Measurements from ENCODE around the gene MFSD6L.
"Not testable (repeated sequence)": the region's sequence is repeated elsewhere in the genome, so short reads cannot be mapped to it uniquely, and the experiment has no call there.

The MFSD6L gene

DNA sequence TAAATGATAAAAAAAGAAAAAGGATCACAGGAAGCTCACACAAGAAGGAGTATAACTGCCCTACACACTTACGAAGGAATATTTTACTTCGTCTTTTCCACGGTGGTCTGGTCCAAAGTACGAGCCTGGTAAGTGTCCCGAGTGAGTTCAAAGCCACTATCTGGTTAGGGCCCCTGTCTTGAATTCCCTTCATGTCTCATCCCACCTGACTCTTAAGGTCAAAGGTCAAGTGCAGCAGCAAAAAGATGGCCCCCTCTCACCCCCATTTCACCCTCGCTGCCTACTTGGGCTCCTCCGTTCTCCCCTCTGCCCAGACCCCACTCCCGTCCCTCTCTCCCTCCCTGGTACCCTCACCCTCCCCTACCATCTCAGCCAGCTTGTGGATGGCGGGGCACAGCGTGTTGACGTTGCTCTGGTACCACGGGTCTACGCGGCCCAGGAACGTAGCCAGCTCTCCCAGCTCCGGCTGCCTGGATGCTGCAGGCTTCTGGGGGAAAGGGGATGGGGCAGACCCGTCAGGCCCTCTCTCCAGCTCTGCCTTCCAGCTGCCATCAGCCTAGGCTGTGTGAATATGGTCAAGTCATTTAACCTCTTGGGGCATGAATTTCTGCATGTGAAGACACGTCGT, 27.8 kb upstream of the MFSD6L start:
- DNase-seq (ENCODE audit: low read depth): no peak

- DNase-seq (ENCODE audit: low read depth): no peak
Observed at GRCh38 chr17:8825802-8826201, 26.6 kb upstream of the MFSD6L start.

- no peak for DNase-seq (ENCODE audit: low read depth)
Observed at GRCh38 chr17:8823279-8823678, 24.1 kb upstream of the MFSD6L start.

- DNase-seq (ENCODE audit: low read depth): no peak
Observed at GRCh38 chr17:8822401-8823035, 23.4 kb upstream of the MFSD6L start.

DNA sequence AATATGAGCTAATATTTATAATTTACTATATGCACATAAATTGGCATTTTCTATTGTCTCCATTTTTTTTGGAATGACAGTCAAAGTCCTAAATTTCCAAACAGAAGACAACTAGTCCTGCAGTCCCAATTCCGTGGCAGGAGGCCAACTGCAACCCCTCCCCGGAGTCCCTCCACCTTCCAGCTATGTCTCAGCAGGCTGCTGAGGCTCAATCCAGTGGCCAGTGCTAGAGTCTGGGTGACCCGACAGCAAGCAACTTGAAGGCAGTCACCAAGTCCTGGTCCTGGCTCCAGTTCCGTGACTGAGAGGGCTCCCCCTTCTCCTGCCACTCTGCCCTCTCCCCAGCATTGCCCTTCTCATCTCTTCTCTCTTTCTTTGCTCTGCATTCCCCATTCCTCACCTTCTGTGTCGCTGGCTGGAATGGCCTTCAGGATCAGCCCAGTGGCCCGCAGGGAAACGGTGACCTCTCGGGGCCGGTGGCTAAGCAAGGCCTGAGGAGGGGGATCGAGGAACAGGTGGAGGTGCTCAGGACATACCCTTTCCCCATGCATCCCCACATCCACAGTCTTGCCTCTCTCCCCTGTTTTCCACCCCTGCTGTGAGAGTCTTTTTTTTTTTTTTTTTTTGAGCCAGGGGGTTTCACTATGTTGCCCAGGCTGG, 22.4 kb upstream of the MFSD6L start:
- DNase-seq (ENCODE audit: low read depth): no peak

- no peak for DNase-seq (ENCODE audit: low read depth)
Observed at GRCh38 chr17:8820311-8821010, 21.3 kb upstream of the MFSD6L start.

GRCh38 chr17:8818654-8819330, 19.6 kb upstream of the MFSD6L start:
- no peak for DNase-seq (ENCODE audit: low read depth)

DNA sequence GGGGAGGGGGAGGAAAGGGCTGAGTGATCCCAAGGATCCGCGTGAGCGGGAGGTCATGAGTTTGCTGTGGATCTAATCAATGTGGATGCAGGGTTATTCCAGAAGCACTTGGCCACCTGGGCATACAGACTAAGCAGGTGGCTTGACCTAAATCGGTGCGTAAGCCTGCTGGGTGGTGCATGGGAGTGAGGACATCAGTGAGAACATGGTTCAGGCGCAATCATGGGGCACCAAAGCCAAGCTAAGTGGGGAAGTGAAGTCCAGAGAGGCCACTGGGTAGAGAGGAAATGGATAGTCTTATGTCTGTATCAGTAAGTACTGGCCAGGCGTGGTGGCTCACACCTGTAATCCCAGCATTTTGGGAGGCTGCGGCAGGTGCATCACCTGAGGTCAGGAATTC, 18.9 kb upstream of the MFSD6L start:
- DNase-seq (ENCODE audit: low read depth): no peak

- DNase-seq (ENCODE audit: low read depth): no peak
Observed at GRCh38 chr17:8806926-8807550, 7.9 kb upstream of the MFSD6L start.

GRCh38 chr17:8806253-8806925, 7.2 kb upstream of the MFSD6L start:
- DNase-seq (ENCODE audit: low read depth): no peak

- not testable (repeated sequence) for DNase-seq (ENCODE audit: low read depth)
Observed at GRCh38 chr17:8805396-8805795, 6.2 kb upstream of the MFSD6L start.

DNA sequence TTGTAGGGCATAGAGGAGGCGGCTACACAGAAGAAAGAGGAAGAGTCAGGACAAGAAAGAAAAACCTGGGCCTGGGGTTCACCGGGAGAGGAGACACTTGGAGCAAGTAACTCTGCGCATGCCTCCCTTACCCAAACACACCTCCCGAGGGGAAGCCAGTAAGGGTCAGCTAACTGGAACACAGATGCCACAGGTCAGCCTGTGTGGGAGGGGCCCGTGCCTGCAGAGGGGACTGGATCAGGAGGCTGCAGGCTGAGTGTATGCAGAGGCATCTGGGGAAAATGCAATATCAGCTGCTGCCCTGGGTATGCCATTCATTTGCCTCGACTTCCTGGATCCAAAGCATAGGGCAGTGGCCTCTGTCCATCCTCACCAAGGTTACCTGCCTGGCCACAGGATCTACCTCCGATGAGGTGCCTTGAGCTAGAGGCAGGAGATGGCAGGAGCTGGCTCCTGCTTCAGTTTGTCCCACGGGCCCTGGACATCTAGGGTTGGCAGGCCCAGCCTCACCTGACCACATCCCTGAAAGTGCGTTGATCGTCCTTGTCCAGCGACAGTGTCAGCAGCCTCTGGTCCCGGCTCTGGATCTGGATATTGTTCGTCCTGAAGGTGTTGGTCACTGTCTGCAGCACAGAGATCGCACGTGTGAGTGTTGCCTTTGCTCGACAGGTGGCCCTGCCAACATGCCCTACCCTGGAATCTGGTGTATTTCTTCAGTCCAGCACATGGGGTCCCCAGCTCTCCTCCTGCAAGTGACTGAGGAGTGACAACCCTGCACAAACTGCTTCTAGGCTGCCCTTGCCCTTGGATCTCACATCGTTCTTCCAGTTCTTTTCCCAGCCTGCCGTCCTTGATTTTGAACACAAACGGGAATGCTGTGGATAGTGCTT, 4.6 kb upstream of the MFSD6L start:
- DNase-seq (ENCODE audit: low read depth): no peak

DNA sequence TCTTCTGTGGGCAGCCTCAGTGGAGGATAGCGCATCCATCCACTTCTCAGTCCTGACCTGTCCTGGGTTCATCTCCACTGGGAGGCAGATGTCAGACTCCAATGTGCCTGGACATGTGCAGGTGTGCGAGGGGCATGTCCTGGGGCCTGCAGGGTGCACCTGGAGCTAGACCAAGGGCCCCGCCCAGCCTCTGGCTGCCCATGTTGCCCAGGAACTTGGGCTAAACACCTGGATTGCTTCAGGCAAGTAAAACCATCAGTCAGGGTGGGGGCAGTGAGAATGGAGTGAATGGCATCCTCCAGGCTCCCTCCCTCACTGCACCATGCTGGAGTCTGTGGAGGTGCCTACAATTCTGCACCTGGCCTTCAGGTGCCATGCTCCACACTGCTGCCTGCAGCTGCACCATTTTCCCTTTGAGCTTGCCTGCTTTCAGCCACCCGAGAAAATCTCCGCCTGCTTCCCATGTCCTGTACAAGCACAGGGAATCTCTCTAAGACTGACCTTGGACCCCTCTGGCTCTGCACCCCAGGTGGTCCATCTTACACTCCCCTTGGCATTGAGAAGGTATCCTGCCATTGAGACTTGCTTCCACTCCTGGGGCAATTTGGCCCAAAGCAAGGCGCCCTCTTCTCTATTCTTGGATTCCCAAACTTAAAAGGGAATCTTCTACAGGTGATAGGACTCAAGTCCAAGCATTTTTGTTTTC, 2.1 kb upstream of the MFSD6L start:
- DNase-seq (ENCODE audit: low read depth): no peak

- no peak for DNase-seq (ENCODE audit: low read depth)
Observed at GRCh38 chr17:8800656-8801055, 1.5 kb upstream of the MFSD6L start.

GRCh38 chr17:8799570-8800212, 526 bp upstream of the MFSD6L start:
- no peak for DNase-seq (ENCODE audit: low read depth)

- no peak for DNase-seq (ENCODE audit: low read depth)
Observed at GRCh38 chr17:8798176-8798845, 854 bp downstream of the MFSD6L start.

DNA sequence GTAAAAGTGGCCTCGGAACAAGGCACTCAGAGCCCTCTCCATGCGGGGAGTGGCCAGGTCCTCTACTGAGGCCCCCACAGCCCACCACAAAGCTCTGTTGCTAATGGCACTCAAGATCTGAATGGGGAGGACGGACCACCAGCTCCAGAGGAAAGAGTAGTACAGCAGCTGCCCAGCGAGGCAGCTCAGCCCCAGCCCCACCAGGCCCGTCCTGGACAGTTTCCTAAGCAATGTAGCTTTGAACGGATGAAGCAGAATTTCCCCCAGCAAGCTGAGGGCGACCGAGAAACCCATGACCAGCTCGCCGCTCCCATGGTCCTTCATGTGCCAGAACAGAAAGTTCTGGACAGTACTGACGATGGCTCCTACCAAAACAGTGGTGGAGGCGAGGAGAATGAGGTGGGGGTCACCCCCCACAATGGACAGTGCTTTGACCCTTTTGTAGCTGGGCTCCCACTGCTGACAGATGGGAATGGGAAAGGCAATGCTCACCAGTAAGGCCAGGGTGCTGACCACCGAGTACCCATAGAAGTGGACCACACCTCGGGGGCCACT, 1.5 kb downstream of the MFSD6L start:
- no peak for DNase-seq (ENCODE audit: low read depth)

GRCh38 chr17:8794636-8795035, 4.5 kb downstream of the MFSD6L start:
- no peak for DNase-seq (ENCODE audit: low read depth)
